Vagina (tissue), 2 donors: Measurements from ENCODE around the gene ZC3H15.

Experiments used
- POLR2A ChIP-seq, 2 donors: fragments of 450-650 bp; IDR thresholded peaks; one replicate each; pipeline ENCODE4 v1.6.1; 2017; ENCODE audit warnings: antibody characterized with exemption in 2 of 2, mild to moderate bottlenecking in 2 of 2, moderate library complexity in 2 of 2
- POLR2AphosphoS5 ChIP-seq, 2 donors: sonication (generic); formaldehyde crosslinking; IDR thresholded peaks; one replicate each; pipeline ENCODE4 v1.9.0; 2017; ENCODE audit warnings: antibody characterized with exemption in 2 of 2, mild to moderate bottlenecking in 2 of 2, low read depth in 1 of 2; ENCODE audit not compliant: insufficient read depth in 1 of 2
- TF ChIP-seq, protein P1 (sequence below), 3 experiments: fragments of 450-650 bp in 2 of 3; fragments of 200-600 bp in 1 of 3; sonication (generic) in 1 of 3; IDR thresholded peaks; one replicate each; pipeline ENCODE4 v1.5.1; 2017 to 2019; ENCODE audit warnings: antibody characterized with exemption in 3 of 3, mild to moderate bottlenecking in 2 of 3, moderate library complexity in 2 of 3

DNA sequence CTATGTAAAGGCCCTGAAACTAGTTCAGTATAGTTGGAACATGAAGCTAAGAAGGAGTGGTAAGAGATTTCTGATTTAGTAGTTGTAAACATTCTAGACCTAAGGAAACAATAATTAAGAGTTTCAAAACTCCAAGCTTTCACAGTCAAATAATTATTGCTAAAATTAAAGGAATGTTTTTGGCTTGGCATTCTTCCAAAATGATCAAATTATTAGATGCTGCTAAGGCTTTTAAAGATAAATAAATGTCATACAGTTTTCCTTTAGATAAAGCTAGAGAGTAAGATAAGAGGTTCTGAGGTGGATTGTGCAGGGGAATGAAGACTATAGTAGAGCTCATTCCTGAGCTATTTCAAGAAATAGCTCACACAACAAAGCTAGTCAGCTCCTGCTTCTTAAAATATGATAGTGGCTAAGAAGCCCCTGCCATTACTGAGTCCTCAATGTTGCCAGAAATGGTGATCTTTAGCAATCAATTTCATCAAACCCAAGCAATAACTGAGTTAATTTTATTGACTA, 45.3 kb downstream of the ZC3H15 start:
- TF ChIP-seq, protein P1, sequence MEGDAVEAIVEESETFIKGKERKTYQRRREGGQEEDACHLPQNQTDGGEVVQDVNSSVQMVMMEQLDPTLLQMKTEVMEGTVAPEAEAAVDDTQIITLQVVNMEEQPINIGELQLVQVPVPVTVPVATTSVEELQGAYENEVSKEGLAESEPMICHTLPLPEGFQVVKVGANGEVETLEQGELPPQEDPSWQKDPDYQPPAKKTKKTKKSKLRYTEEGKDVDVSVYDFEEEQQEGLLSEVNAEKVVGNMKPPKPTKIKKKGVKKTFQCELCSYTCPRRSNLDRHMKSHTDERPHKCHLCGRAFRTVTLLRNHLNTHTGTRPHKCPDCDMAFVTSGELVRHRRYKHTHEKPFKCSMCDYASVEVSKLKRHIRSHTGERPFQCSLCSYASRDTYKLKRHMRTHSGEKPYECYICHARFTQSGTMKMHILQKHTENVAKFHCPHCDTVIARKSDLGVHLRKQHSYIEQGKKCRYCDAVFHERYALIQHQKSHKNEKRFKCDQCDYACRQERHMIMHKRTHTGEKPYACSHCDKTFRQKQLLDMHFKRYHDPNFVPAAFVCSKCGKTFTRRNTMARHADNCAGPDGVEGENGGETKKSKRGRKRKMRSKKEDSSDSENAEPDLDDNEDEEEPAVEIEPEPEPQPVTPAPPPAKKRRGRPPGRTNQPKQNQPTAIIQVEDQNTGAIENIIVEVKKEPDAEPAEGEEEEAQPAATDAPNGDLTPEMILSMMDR (IDR thresholded peaks at IDR 0.05) = no peak
- TF ChIP-seq POLR2A (IDR thresholded peaks at IDR 0.05) (no peak), POLR2AphosphoS5 (IDR thresholded peaks at IDR 0.05; ENCODE audit: insufficient read depth in 1 of 2, low read depth in 1 of 2) (no peak)
